NCI-H187 treated with DMSO at 0.1 percent for 48 hours (cell line): Measurements from ENCODE around the gene MGAM2.

Experiments used
- DNase-seq: peaks from one replicate; lab custom pipeline; 2025; lab: John Stamatoyannopoulos, UW

Gene MGAM2

DNA sequence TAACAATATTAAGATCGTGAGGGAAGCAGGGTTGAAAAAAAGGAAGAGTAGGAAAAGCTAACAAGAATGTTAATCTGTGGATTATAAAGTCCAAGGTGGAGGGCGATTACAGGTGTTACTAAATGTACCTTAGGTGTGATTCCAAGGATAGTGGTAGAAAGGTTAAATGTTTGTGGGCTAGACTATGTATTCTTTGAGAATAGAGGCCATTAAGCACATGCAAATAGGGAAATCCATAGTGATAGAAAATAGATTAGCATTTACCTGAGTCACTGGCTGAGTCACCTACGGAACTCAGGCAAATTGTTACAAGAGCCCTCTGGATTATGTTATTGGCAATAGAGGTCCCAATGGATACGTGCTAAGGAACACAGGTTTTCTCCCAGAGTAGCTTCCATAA, 9.0 kb downstream of the MGAM2 start:
- DNase-seq: no peak

GRCh38 chr7:142123184-142123583, 11.7 kb downstream of the MGAM2 start:
- no peak for DNase-seq

GRCh38 chr7:142125256-142125955, 13.9 kb downstream of the MGAM2 start:
- no peak for DNase-seq

DNA sequence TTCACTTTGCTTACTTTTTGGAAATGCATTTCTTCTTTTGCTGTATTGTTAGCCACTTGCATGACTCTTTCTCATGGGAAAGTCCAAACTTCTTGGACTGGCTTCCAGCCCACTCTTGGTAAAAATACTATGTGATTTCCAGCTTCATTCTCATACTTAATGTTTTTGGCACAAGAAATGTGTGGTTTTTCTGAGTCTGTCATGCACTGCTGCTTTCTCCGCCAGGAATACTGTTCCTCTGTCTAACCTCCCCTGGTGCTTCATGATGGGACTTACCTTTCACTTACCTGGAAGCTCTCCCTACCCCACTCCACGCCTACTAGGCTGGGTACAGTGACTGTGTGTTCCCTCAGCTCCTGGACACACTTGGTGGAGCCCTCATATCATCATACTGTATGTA, 18.7 kb downstream of the MGAM2 start:
- no peak for DNase-seq

DNA sequence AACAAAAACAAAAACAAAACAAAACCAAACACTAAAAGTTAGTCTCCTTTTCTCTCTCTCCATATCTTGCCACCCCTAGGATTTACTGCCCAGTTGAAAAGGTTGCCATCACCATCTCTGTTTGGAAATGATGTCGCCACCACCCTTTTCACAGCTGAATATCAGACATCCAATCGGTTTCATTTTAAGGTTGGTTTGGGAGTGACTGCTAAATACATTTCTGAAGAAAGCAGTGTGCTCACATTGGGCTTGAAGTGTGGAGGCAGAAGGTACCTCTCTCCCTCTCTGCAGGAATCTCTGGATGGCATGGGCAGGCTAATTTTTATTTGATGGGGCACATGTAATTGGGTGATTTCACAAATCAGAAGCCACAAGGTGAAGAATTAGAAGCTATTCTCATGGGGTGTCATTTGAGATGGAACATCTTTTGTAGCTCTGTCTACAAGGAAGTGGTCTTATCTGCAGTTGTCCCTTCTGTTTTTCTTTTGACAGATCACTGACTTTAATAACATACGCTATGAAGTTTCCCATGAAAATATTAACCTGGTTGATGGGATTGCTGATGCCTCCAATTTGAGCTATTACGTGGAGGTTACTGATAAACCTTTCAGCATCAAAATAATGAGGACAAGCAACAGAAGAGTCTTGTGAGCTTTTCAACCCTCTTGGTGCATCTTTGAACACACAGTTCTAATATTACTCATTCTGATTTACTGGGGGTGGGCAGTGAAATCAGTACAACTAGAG, 20.1 kb downstream of the MGAM2 start:
- DNase-seq: no peak

DNA sequence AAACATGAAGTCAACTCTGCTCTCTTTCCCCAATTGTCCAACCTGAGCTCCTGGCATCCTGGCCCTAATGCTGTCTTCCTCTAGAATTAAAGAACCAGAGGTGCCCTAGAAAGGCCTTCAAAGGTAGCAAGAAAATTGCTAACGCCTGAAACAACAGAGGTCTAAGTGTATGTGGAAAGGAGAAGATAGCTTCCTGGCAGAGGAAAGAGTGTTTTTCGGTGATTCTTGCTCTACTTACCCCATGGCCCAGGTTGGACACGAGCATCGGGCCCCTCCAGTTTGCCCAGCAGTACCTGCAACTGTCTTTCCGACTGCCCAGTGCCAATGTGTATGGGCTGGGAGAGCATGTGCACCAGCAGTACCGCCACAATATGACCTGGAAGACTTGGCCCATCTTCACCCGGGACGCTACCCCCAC, 22.2 kb downstream of the MGAM2 start:
- no peak for DNase-seq

DNA sequence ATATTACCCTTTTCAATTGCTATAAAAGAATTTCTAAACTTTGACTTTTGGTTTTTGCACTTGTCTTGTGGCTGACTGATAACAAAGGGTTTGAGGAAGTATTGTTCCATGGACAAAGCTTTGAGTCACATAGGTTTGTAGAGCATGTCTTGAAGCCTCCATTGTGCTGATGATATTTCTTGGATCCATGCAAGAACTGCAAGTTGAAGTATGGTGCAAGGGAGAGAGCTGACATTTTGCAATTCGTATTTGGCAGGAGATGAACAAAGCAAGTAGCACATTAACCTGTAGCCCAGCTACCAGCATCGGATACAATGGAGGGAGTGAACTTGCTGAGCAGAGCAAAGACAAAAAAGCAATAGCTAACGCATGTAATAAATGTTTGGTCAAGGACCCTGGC, 23.4 kb downstream of the MGAM2 start:
- DNase-seq: no peak

DNA sequence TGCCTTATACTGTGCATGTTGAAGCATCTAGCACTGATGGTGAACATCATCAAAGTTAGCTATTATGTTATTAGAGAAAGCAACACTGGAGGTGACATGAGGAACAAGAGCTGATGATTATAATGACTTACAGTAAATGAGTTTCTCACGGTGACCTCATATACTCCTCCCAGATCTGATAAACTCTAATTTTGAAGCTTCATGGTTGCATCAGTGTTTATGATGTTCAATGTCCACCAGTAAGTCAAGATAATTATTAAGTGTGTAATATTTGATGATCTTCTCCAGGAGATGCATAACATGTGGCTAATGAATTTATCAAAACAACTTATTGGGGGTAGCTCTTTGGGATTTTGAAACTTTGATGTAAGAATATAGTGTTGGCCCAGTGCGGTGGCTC, 27.5 kb downstream of the MGAM2 start:
- DNase-seq: no peak

DNA sequence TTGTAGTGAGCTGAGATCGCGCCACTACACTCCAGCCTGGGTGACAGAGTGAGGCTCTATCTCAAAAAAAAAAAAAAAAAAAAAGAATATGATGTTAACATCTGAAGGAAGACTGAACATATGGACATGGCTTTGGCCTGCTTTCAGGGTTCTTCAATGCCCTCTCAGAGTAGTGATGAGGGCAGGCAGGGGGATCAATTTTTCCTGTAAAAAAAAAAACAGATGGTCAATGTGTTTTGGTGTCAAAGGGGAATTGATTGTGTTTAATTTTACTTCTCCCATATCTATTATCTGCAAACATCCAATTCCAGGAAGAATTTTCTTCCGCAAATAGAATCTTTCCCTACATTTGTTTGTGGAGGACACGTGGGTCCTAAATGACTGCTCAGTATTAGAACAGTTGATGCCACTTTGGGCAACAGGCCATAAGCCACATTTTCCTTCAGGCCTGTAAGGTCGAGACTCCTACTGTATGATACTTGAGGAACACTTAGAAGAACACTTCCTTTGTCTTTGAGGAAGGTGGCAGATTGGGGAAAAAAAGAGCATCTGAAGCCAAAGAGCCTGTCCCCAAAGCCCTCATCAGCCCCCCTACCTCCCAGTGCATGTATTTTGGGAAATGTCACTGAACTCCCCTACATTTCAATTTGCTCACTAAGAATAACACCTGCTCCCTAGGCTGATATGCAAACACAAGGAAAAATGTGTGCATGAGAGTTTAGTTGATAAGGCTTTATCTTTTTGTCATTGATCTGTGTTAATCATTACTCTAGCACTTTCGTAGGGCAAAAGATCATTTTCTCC, 28.3 kb downstream of the MGAM2 start:
- DNase-seq: no peak

- DNase-seq: no peak
Observed at GRCh38 chr7:142140401-142140959, 29.0 kb downstream of the MGAM2 start.

DNA sequence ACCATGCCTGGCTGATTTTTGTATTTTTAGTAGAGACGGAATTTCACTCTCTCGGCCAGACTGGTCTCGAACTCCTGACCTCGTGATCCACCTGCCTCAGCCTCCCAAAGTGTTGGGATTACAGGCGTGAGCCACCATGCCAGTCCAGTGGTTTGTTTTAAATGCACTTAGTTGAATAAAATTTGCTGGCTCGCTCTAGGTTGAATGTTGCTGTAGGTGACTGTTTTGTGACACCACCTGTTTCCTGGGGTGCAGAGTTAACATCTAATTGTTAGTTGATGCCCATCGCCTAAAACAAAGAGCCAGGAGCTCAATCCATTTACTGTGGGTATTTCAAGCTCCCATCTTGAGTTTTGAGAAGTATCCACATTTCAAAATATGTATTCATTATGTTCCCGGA, 31.2 kb downstream of the MGAM2 start:
- no peak for DNase-seq

DNA sequence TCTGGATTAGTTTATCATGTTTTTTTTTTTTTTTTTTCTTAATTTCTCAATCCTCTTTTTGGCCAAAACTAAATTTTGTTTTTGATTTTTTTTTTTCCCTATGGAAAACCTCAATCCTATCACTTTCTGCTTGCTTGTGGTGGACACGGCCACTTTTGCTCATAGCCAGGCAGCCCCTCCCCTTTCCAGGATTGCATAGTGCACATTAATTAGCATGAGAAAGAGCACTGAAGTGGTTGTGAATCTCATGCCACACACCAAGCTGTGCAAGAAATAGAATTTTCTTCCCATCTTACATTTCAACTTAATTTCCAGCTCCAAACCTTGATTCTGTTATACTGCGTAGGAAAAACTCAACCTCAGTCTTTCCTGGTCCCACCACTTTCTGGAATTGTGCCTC, 34.6 kb downstream of the MGAM2 start:
- no peak for DNase-seq

GRCh38 chr7:142150356-142150755, 38.8 kb downstream of the MGAM2 start:
- DNase-seq: no peak

DNA sequence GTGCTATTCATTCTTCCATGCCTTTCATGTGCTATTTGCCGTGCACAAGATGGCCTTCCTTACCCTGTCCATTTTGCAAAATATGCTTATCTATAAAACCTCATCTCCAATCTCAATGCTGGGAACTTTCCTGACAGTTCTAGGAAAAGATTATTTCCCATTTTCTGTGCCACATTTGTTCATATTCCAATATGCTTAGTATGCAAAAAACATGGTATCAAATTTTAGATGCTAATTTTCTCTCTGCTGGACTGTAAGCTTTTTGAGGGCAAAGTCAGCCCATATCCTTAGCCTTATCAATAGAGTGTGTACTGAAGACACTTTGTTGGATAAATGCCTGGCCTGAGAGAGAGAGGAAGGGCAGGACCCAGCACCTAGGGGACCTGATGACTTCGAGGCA, 39.4 kb downstream of the MGAM2 start:
- no peak for DNase-seq

DNA sequence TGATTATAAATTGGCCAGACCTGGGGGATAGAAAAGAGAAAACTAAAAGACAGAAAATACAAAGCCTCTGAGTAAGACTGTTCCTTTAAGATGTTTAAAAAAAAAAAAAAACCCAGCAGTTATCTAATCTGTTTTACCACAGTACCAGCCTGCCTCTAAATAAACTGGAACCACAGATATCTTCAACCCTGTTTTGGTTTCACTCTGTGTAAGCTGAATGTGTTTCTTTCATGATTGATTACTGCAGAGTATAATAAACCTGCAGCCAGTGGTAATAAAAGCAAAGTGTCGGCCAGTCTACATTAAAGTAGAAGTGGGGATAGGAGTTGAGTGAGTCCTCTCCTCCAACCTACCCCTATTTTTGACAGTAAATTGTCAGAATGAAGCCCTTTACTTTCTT, 40.6 kb downstream of the MGAM2 start:
- no peak for DNase-seq

DNA sequence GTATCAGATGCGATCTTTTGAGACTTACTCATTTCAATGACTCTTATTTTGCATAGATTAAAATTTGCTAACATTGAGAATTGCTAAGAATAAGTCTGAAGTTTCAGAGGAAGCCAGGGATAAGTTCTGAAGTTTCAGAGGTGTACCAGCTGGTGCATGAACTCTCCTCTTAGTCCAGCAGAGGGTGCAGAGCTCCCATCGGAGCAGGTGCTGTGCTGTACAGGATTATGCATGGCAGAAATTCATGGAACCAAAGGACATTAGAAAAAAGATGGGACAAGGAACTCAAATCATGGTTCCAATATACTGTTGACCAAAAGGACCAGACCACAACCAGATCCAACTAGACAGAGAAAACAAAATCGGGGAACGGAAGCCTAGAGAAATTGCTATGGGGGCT, 41.9 kb downstream of the MGAM2 start:
- DNase-seq: no peak

DNA sequence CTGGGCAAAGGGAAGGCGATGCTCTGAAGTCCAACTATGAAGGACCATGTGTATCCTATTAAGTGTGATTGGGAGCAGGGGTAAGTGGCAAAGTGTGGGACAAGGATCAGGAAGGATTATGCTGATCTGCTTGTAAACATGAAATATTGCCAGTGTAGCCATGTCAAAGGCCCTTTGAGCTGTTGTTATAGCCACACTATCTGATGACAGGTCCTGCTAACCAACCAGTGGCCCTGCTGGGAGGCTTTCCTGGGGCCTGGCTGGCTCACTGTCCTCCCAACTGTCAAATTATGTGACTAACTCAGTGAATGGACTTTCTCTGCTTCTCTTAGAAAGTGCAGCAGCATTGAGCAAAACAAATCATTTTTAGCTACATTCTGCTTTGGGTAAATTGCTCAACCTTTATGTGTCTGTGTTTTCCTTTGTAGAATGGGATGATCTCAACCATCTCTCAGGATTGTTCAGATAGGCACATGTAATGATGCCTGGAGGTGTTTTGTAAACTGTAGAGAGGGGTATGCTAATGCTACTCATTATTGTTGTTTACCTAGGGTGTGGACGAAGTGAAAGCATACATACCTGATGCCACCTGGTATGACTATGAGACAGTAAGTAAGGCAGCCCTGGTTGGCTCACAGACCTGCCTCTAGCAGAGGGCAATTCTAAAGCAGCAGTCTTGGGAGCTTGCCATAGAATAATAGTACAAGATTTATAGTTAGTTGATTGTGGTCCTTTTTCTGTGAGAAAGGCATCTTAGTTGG, 47.4 kb downstream of the MGAM2 start:
- no peak for DNase-seq

DNA sequence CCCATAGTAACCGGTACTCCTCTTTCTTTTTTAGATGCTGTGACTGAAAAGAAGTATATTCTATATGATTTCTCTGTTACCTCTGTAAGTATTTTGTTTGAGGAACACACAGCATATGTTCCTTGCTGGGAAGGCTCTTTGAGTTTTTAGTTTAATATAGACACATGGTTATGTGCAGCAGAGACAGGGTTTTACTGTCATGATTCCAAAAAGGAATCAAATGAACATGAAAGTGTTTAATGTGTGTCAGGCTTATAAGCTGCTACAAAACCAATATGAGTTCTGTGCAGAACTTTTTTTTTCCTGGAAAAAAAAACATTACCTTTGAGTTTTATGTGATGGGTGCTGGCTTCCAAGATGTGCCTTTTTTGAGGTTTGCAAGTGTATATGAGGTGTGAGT, 50.4 kb downstream of the MGAM2 start:
- DNase-seq: no peak

- DNase-seq: no peak
Observed at GRCh38 chr7:142168746-142169145, 57.2 kb downstream of the MGAM2 start.

GRCh38 chr7:142172932-142173331, 61.4 kb downstream of the MGAM2 start:
- DNase-seq: no peak

GRCh38 chr7:142174441-142174840, 62.9 kb downstream of the MGAM2 start:
- DNase-seq: no peak

DNA sequence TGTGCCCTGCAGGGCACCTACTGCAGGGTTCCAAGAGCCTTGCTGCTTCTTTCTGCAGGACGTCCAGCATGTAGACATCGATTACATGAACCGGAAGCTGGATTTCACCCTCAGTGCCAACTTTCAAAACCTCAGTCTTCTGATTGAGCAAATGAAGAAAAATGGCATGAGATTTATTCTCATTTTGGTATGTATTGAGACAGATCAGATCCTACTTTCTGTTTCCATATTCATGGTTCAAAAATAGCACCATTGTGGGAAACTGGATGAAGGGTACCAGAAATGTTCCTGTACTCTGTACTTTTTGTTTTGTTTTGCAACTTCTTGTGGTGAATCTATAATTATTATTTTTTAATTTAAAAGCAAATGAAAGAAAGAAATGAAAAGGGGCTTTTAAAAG, 64.1 kb downstream of the MGAM2 start:
- DNase-seq: no peak
